ENCODE data around the gene NECAB3. TPM values are rescaled to one million over a fixed set of nuclear protein-coding genes. Genes with fewer than 3 reads are reported as not detected.

The NECAB3 gene
- total and polyA plus RNA-seq, 2 donors (not counting 3 experiments of a cell fraction or from before 2014, with no cell fraction given) = 18.1 to 22.4 TPM

- FAIRE-seq (no peak), DNase-seq (ENCODE audit: low read depth, low spot score) (no peak)
- POLR2A ChIA-PET = no interaction called here
- dilution Hi-C loops (cut with MboI; ENCODE audit: extremely low pct_ligation_motif_present, low sequenced_read_pairs) (no loop called here), intact Hi-C loops (cut with micrococcal nuclease) (no loop called here)
- H3K4me3 ChIP-seq (replicated peaks in 1 of 3; ENCODE audit: insufficient read depth in 1 of 3, low read depth in 1 of 3, low read length in 3 of 3) = no peak overlapping the region
- H3K4me1 ChIP-seq (ENCODE audit: control insufficient read depth, extremely low read depth, insufficient read depth, low read length) = no peaks in the 10 kb centered on the region
- no peaks in the 10 kb centered on the region for H3K79me2 ChIP-seq (ENCODE audit: control insufficient read depth, insufficient read depth, low read length)
- no peak overlapping the region for H3K9ac ChIP-seq (replicated peaks; ENCODE audit: extremely low read depth, insufficient read depth, low read length)
- no peaks in the 10 kb centered on the region for H3K9me1 ChIP-seq (replicated peaks; ENCODE audit: control insufficient read depth, extremely low read depth, insufficient read depth, low read length)
- H4K20me1 ChIP-seq (replicated peaks; ENCODE audit: control insufficient read depth, extremely low read depth, insufficient read depth, low read length) = no peaks in the 10 kb centered on the region
- no peaks in the 10 kb centered on the region for H3K9me3 ChIP-seq (replicated peaks; ENCODE audit: control insufficient read depth, insufficient read depth, low read length)
- H3K27ac ChIP-seq (ENCODE audit: insufficient read depth, low read depth, low read length) = no peak overlapping the region
- peaks cover 2 to 22% of the 10 kb centered on the region in 2 experiments for H3K36me3 ChIP-seq (ENCODE audit: control insufficient read depth in 2 of 2, extremely low read depth in 1 of 2, insufficient read depth in 2 of 2, low read length in 2 of 2)
- H3K27me3 ChIP-seq (ENCODE audit: control insufficient read depth in 2 of 2, insufficient read depth in 2 of 2, low read length in 2 of 2) = no peaks in the 10 kb centered on the region
- no peak overlapping the region for H2AFZ ChIP-seq (ENCODE audit: low read depth, low read length)
- CTCF ChIA-PET = interaction anchor here (1.6 to 3.8 kb wide), 2 partner anchors 13 to 183 kb away, joined by 5 to 16 read pairs; no protein-coding TSS in a partner anchor
- no peak overlapping the region for H3K4me2 ChIP-seq (ENCODE audit: insufficient read depth, low read length)
- TF ChIP-seq POLR2A (IDR thresholded peaks at IDR 0.05; ENCODE audit: low read depth, low read length) (no peak), JUN (IDR thresholded peaks at IDR 0.05; ENCODE audit: borderline replicate concordance, insufficient read depth, insufficient read length, low read depth) (no peak), EZH2 (IDR thresholded peaks at IDR 0.05; ENCODE audit: borderline replicate concordance, low read depth, low read length, severe bottlenecking) (no peak), POLR2AphosphoS5 (IDR thresholded peaks at IDR 0.05; ENCODE audit: insufficient read depth, low read depth, low read length) (no peak), GATA2 (IDR thresholded peaks at IDR 0.05; ENCODE audit: insufficient read depth, insufficient read length, low read depth, low read length) (no peak), MYC (IDR thresholded peaks at IDR 0.05; ENCODE audit: low read depth, low read length) (no peak), MAX (IDR thresholded peaks at IDR 0.05; ENCODE audit: insufficient read depth, insufficient read length) (no peak), FOS (IDR thresholded peaks at IDR 0.05; ENCODE audit: borderline replicate concordance, insufficient read depth, low read length) (no peak), CTCF (IDR thresholded peaks at IDR 0.05; ENCODE audit: extremely low read depth in 1 of 2, insufficient read depth in 1 of 2, low read depth in 1 of 2, low read length in 2 of 2) (no peak)
- no TSS peak for BruUV-seq (replicated peaks)
Measured at GRCh38 chr20:33640287-33640686, 33.9 kb downstream of the NECAB3 start.

Data from endothelial cell of umbilical vein (primary cell).